Measurements from ENCODE around the gene FTSJ3. TPM values are rescaled to one million over a fixed set of nuclear protein-coding genes. Genes with fewer than 3 reads are reported as not detected.
A peak's percentile ranks its signal among the peaks of the same experiment; 100 is the strongest.

Gene FTSJ3
- total and polyA plus RNA-seq, 2 of the 13 experiments (the other 11 are each of a cell fraction or from before 2014, with no cell fraction given): 26.0 to 64.2 TPM

- TF ChIP-seq HMG20B (CRISPR knock-in tag; conservative IDR thresholded peaks at IDR 0.05): no peak
- no peak for TF ChIP-seq HIVEP1 (CRISPR knock-in tag; IDR thresholded peaks at IDR 0.05)
Measured at GRCh38 chr17:63786971-63787711, 40.3 kb downstream of the FTSJ3 start (continued).

GRCh38 chr17:63786117-63786516 lies 41.3 kb downstream of the FTSJ3 start:
- no peak overlapping the region for H2AFZ ChIP-seq (ENCODE audit: low read length)
- intact Hi-C loops (cut with micrococcal nuclease; ENCODE audit: unreplicated experiment) (no loop called here), in situ Hi-C loops (cut with HindIII; ENCODE audit: extremely low pct_ligation_motif_present, low pct_unique_long_range_greater_than_20kb) (no loop called here)
- peak overlapping the region; percentile 52 for H3K27ac ChIP-seq (ENCODE audit: extremely low read length, insufficient read depth, low read length)
- peaks cover 61% of the 10 kb centered on the region for H3K79me2 ChIP-seq (ENCODE audit: insufficient read depth, low read length)
- peaks cover 24 to 68% of the 10 kb centered on the region in 2 experiments for H3K36me3 ChIP-seq (replicated peaks in 1 of 2; ENCODE audit: control insufficient read depth in 1 of 2, insufficient read depth in 2 of 2, low read length in 2 of 2)
- no TSS peak for BruUV-seq (replicated peaks)
- peaks cover 28% of the 10 kb centered on the region for H4K20me1 ChIP-seq (ENCODE audit: insufficient read depth, low read length)
- peaks cover 50% of the 10 kb centered on the region for H3K4me1 ChIP-seq (ENCODE audit: insufficient read depth, low read length)
- WGBS (ENCODE audit: low lambda C conversion rate): 94% methylated on average over 1 of the region's 1 CpG
- ChIA-PET POLR2A (interaction anchor here (0.7 to 8.5 kb wide), 4 partner anchors 12 to 43 kb away, joined by 3 to 72 read pairs (median 4); partner anchors contain the start of genes CCDC47 and DDX42), CTCF (ENCODE audit: low intra/inter-chr PET ratio, low total read pairs) (no interaction called here)
- H3K27me3 ChIP-seq (ENCODE audit: control insufficient read depth in 1 of 2, insufficient read depth in 2 of 2, low read length in 2 of 2): no peaks in the 10 kb centered on the region
- no peak overlapping the region for H3K4me3 ChIP-seq (replicated peaks in 1 of 3; ENCODE audit: insufficient read depth in 1 of 3, low read depth in 2 of 3, low read length in 3 of 3)
- peak overlapping the region; percentile 15 for H3K4me2 ChIP-seq (ENCODE audit: low read depth, low read length)
- no peak overlapping the region for H3K9ac ChIP-seq (ENCODE audit: insufficient read depth, low read depth, low read length)
- ATAC-seq (peak; percentile 88), FAIRE-seq (peak; percentile 36), DNase-seq (ENCODE audit: low spot score) (peak; percentile 63)
- no peaks in the 10 kb centered on the region for H3K9me3 ChIP-seq (ENCODE audit: low read length)
- TF ChIP-seq FOXP1 (IDR thresholded peaks at IDR 0.05) (no peak), FOXP1 (CRISPR knock-in tag; IDR thresholded peaks at IDR 0.05) (peak; percentile 43; the same call in 1 of the 2 replicates), ZGPAT (CRISPR knock-in tag; IDR thresholded peaks at IDR 0.05) (0 out of 2 replicates have a peak, but pooled peaks have one; percentile 34), SOX6 (IDR thresholded peaks at IDR 0.05) (no peak), SOX6 (CRISPR knock-in tag; IDR thresholded peaks at IDR 0.05) (peak; percentile 33; the same call in 1 of the 2 replicates), ZNF567 (CRISPR knock-in tag; IDR thresholded peaks at IDR 0.05; ENCODE audit: borderline replicate concordance) (no peak), MIXL1 (CRISPR knock-in tag; IDR thresholded peaks at IDR 0.05) (0 out of 2 replicates have a peak, but pooled peaks have one; percentile 49), ZNF33B (CRISPR knock-in tag; IDR thresholded peaks at IDR 0.05) (no peak), FOXJ3 (CRISPR knock-in tag; IDR thresholded peaks at IDR 0.05; ENCODE audit: borderline replicate concordance) (peak; percentile 44; the same call in 1 of the 2 replicates), TEAD3 (CRISPR knock-in tag; optimal IDR thresholded peaks at IDR 0.05; ENCODE audit: borderline replicate concordance) (no peak), RBM22 (optimal IDR thresholded peaks at IDR 0.05; ENCODE audit: low read length) (peak; percentile 78), RARA (CRISPR knock-in tag; IDR thresholded peaks at IDR 0.05) (peak; percentile 66), GABPB1 (CRISPR knock-in tag; IDR thresholded peaks at IDR 0.05) (no peak), TSC22D2 (CRISPR knock-in tag; IDR thresholded peaks at IDR 0.05; ENCODE audit: borderline replicate concordance) (no peak), ZNF577 (CRISPR knock-in tag; IDR thresholded peaks at IDR 0.05; ENCODE audit: borderline replicate concordance, low read depth) (no peak), ZFP1 (CRISPR knock-in tag; IDR thresholded peaks at IDR 0.05) (0 out of 2 replicates have a peak, but pooled peaks have one; percentile 50), ZBTB34 (CRISPR knock-in tag; IDR thresholded peaks at IDR 0.05) (no peak), RBFOX2 (IDR thresholded peaks at IDR 0.05; ENCODE audit: low read depth, low read length) (0 out of 2 replicates have a peak, but pooled peaks have one; percentile 38), ATRX (CRISPR knock-in tag; IDR thresholded peaks at IDR 0.05; ENCODE audit: borderline replicate concordance) (no peak), THAP11 (CRISPR knock-in tag; IDR thresholded peaks at IDR 0.05) (0 out of 2 replicates have a peak, but pooled peaks have one; percentile 37)

All from HepG2 (cell line).